BJ (cell line): ENCODE measurements around the gene MYO5A. TPM values are rescaled to one million over a fixed set of nuclear protein-coding genes. Genes with fewer than 3 reads are reported as not detected.

Experiments used
- CTCF ChIA-PET: fragments of 350-600 bp; formaldehyde crosslinking; extraction: SDS; loops from one replicate; lab custom pipeline; 2021; ENCODE audit warnings: antibody characterized with exemption, inconsistent platforms; lab: Yijun Ruan, JAX
- POLR2A ChIA-PET: fragments of 300-600 bp; sonication (Branson Sonifier 250); formaldehyde crosslinking; extraction: SDS; loops from one replicate; lab custom pipeline; 2021; ENCODE audit warnings: antibody characterized with exemption; lab: Charles Lee
- DNase-seq: peaks from one replicate; pipeline ENCODE4 v3.0.0-alpha.2; 2011; ENCODE audit warnings: low read depth
- H3K27me3 ChIP-seq: 2 replicates; pipeline ENCODE4 v1.6.0; 2011; ENCODE audit warnings: low read length; ENCODE audit not compliant: control insufficient read depth, insufficient read depth
- H3K36me3 ChIP-seq: 2 replicates; pipeline ENCODE4 v1.5.1; 2011; ENCODE audit warnings: low read length; ENCODE audit not compliant: control insufficient read depth, insufficient read depth
- H3K4me3 ChIP-seq: 2 replicates; pipeline ENCODE4 v1.5.1; 2011; ENCODE audit warnings: low read depth, mild to moderate bottlenecking, control low read depth, low read length
- polyA plus RNA-seq: library from polyadenylated mRNA; depleted of rRNA; stranded (reverse); fragments of >200 nt; gene quantifications from 2 replicates; pipeline ENCODE4 v1.2.3, GENCODE V29; 2011
- TF ChIP-seq, protein P1 (sequence below): IDR thresholded peaks from 2 replicates; pipeline ENCODE4 v1.5.1; 2011; ENCODE audit warnings: low read depth, mild to moderate bottlenecking, control low read depth, inconsistent platforms, low read length, moderate library complexity; ENCODE audit not compliant: insufficient read depth

MYO5A gene
- polyA plus RNA-seq, 1 experiment: 38.3 TPM

- TF ChIP-seq, protein P1, sequence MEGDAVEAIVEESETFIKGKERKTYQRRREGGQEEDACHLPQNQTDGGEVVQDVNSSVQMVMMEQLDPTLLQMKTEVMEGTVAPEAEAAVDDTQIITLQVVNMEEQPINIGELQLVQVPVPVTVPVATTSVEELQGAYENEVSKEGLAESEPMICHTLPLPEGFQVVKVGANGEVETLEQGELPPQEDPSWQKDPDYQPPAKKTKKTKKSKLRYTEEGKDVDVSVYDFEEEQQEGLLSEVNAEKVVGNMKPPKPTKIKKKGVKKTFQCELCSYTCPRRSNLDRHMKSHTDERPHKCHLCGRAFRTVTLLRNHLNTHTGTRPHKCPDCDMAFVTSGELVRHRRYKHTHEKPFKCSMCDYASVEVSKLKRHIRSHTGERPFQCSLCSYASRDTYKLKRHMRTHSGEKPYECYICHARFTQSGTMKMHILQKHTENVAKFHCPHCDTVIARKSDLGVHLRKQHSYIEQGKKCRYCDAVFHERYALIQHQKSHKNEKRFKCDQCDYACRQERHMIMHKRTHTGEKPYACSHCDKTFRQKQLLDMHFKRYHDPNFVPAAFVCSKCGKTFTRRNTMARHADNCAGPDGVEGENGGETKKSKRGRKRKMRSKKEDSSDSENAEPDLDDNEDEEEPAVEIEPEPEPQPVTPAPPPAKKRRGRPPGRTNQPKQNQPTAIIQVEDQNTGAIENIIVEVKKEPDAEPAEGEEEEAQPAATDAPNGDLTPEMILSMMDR: no peak
- no peak for DNase-seq
- Histone ChIP-seq H3K27me3 (no peaks in the 10 kb centered on the region), H3K36me3 (peaks cover 6% of the 10 kb centered on the region), H3K4me3 (no peak overlapping the region)
- CTCF ChIA-PET: interaction anchor here (1.0 kb wide), 1 partner anchor 10 kb away, joined by 4 read pairs; no protein-coding TSS in a partner anchor
- POLR2A ChIA-PET: no interaction called here
Measured at GRCh38 chr15:52368402-52368801, 160.3 kb downstream of the MYO5A start.

DNA sequence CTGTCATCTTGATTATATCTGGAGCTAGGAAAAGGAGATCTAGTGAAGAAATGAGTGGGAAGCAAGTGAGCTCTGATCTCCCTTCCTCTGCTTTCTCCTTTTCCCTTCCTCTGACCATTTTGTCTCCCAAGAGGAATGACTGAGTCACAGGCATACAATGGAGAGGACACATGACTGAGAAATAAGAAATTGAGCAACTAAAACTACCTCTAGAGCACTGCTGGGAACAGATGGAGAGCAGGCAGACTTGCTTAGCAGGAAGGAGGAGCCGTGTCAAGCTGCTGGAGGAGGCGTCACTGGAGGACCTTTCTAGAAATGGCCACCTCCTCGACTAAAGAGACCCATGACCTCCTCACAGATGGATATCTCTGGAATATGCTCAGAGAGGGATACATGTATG, 166.2 kb downstream of the MYO5A start:
- TF ChIP-seq, protein P1: no peak
- DNase-seq: no peak
- Histone ChIP-seq H3K4me3 (no peak overlapping the region), H3K27me3 (no peaks in the 10 kb centered on the region), H3K36me3 (peaks cover 1% of the 10 kb centered on the region; the same call in 1 of the 2 replicates)
- CTCF ChIA-PET: interaction anchor here (1.4 to 1.7 kb wide), 2 partner anchors 24 to 30 kb away, joined by 3 to 5 read pairs; no protein-coding TSS in a partner anchor
- POLR2A ChIA-PET: interaction anchor here (0.7 kb wide), 1 partner anchor 104 kb away, joined by 3 read pairs; no protein-coding TSS in a partner anchor

DNA sequence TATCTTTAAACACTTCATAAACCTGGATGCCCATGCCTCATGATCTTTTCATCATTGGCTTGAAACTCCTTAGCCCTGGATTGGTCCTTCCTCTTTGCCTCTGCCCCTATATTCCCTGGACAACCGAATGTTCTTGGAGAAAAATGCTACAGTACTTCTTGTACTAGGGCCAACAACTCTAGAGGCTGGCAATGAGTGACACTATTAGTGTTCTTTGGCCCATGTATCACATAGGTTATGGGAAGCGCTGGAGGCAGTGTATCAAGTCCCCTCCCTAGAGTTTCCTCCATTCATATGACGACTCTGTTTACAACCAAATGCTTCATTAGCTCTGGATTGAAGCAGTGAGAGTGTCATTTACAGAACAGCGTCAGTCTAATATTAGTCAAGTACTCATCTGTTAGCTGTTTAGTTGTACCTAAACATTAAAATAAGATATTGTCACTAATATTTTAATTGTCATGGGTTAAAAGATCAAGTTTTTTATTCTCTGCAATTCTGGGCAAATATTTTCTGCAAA, 166.6 kb downstream of the MYO5A start:
- H3K36me3 ChIP-seq: peaks cover 1% of the 10 kb centered on the region; the same call in 1 of the 2 replicates
- TF ChIP-seq, protein P1: no peak
- DNase-seq: no peak
- ChIA-PET POLR2A (interaction anchor here (0.7 kb wide), 1 partner anchor 104 kb away, joined by 3 read pairs; no protein-coding TSS in a partner anchor), CTCF (interaction anchor here (1.4 to 1.7 kb wide), 2 partner anchors 23 to 30 kb away, joined by 3 to 5 read pairs; no protein-coding TSS in a partner anchor)
- no peaks in the 10 kb centered on the region for H3K27me3 ChIP-seq
- H3K4me3 ChIP-seq: no peak overlapping the region

DNA sequence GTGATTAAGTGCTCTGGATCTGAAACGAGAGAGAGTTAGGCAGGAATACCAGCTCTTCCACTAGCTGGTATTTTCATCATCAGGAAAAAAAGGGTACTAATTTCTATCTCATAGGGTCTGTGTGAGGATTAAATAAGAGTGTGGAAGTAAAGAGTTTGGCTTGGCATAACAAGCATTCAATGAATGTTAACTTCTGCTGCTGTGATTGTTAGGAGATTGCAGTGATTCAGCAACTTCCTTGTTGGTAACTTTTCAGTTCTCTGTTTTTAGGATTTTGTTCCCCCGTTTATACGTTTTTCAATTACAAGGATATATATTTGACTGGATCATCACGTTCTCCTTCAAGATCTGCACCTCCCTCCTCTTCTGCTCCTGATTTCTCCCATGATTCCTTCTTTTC, 167.2 kb downstream of the MYO5A start:
- Histone ChIP-seq H3K27me3 (no peaks in the 10 kb centered on the region), H3K36me3 (peaks cover 1% of the 10 kb centered on the region; the same call in 1 of the 2 replicates), H3K4me3 (no peak overlapping the region)
- ChIA-PET CTCF (interaction anchor here (1.2 kb wide), 1 partner anchor 17 kb away, joined by 3 read pairs; no protein-coding TSS in a partner anchor), POLR2A (no interaction called here)
- no peak for DNase-seq
- TF ChIP-seq, protein P1: no peak

GRCh38 chr15:52360229-52361203, 168.2 kb downstream of the MYO5A start:
- CTCF ChIA-PET: interaction anchor here (1.2 kb wide), 1 partner anchor 18 kb away, joined by 3 read pairs; no protein-coding TSS in a partner anchor
- POLR2A ChIA-PET: no interaction called here

More at GRCh38 chr15:52360229-52361203, 168.2 kb downstream of the MYO5A start:
- Histone ChIP-seq H3K36me3 (peaks cover 1% of the 10 kb centered on the region; the same call in 1 of the 2 replicates), H3K27me3 (no peaks in the 10 kb centered on the region), H3K4me3 (no peak overlapping the region)
- TF ChIP-seq, protein P1: no peak
- DNase-seq: no peak
